ENCODE data around the gene MTNR1A.

Gene MTNR1A

GRCh38 chr4:186497043-186497442 is 58.3 kb downstream of the MTNR1A start:
- CTCF ChIA-PET: no interaction called here
- no peak for DNase-seq (ENCODE audit: extremely low spot score)
- TF ChIP-seq ZNF384 (IDR thresholded peaks at IDR 0.05) (no peak), BHLHE40 (IDR thresholded peaks at IDR 0.05; ENCODE audit: borderline replicate concordance) (no peak), CTBP1 (IDR thresholded peaks at IDR 0.05; ENCODE audit: borderline replicate concordance) (no peak)
- POLR2A ChIA-PET: no interaction called here

GRCh38 chr4:186494496-186494895 is 60.9 kb downstream of the MTNR1A start:
- ChIA-PET CTCF (no interaction called here), POLR2A (no interaction called here)
- no peak for DNase-seq (ENCODE audit: extremely low spot score)
- TF ChIP-seq ELF4 (IDR thresholded peaks at IDR 0.05): no peak

DNA sequence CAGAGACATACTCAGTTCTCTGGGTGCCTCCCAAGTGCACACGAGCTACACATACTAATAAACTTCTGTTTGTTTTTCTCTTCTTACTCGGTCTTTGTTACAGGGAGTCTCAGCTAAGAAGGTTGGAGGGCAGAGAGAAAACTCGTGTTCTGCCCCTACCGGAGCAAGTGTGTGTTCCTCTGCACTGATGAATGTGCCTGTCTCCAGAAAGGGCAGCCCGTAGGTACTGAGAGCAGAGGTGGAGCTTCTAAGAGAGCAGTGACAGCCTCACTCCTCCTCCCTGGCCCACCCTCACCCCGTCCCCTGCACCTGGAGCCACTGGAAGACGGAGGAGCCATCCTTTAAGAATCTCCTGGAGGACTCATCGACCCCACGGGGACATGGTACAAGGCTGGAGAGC is 67.6 kb downstream of the MTNR1A start:
- no peak for DNase-seq (ENCODE audit: extremely low spot score)
- ChIA-PET POLR2A (no interaction called here), CTCF (interaction anchor here (0.6 to 1.3 kb wide), 4 partner anchors 10 to 31 kb away, joined by 3 to 6 read pairs (median 4); no protein-coding TSS in a partner anchor)
- no peak for TF ChIP-seq BHLHE40 (IDR thresholded peaks at IDR 0.05; ENCODE audit: borderline replicate concordance)
- TF ChIP-seq PKNOX1 (IDR thresholded peaks at IDR 0.05): no peak
- no peak for TF ChIP-seq FOXM1 (IDR thresholded peaks at IDR 0.05; ENCODE audit: borderline replicate concordance)
- no peak for TF ChIP-seq HDGF (IDR thresholded peaks at IDR 0.05; ENCODE audit: borderline replicate concordance)
- no peak for TF ChIP-seq LEF1 (IDR thresholded peaks at IDR 0.05; ENCODE audit: borderline replicate concordance)
- TF ChIP-seq SP1 (IDR thresholded peaks at IDR 0.05): no peak
- no peak for TF ChIP-seq FOXA1 (IDR thresholded peaks at IDR 0.05)
- TF ChIP-seq CTBP1 (IDR thresholded peaks at IDR 0.05; ENCODE audit: borderline replicate concordance): no peak
- TF ChIP-seq ZNF384 (IDR thresholded peaks at IDR 0.05): no peak
- TF ChIP-seq L3MBTL2 (conservative IDR thresholded peaks at IDR 0.05): no peak
- no peak for TF ChIP-seq ELF4 (IDR thresholded peaks at IDR 0.05)
- TF ChIP-seq ARNT (IDR thresholded peaks at IDR 0.05): no peak
- no peak for TF ChIP-seq FOXK2 (IDR thresholded peaks at IDR 0.05)
- TF ChIP-seq SUZ12 (IDR thresholded peaks at IDR 0.05): no peak
- TF ChIP-seq NFRKB (IDR thresholded peaks at IDR 0.05): no peak
- TF ChIP-seq TARDBP (IDR thresholded peaks at IDR 0.05): no peak

GRCh38 chr4:186486172-186486571 is 69.2 kb downstream of the MTNR1A start:
- ChIA-PET POLR2A (no interaction called here), CTCF (no interaction called here)
- TF ChIP-seq HDGF (IDR thresholded peaks at IDR 0.05; ENCODE audit: borderline replicate concordance) (no peak), TARDBP (IDR thresholded peaks at IDR 0.05) (no peak), BHLHE40 (IDR thresholded peaks at IDR 0.05; ENCODE audit: borderline replicate concordance) (no peak), SP1 (IDR thresholded peaks at IDR 0.05) (no peak), PKNOX1 (IDR thresholded peaks at IDR 0.05) (no peak), ELF4 (IDR thresholded peaks at IDR 0.05) (no peak), L3MBTL2 (conservative IDR thresholded peaks at IDR 0.05) (no peak)
- no peak for DNase-seq (ENCODE audit: extremely low spot score)

- TF ChIP-seq NFRKB (IDR thresholded peaks at IDR 0.05) (no peak), ARNT (IDR thresholded peaks at IDR 0.05) (no peak), SP1 (IDR thresholded peaks at IDR 0.05) (no peak), LEF1 (IDR thresholded peaks at IDR 0.05; ENCODE audit: borderline replicate concordance) (no peak), ZNF384 (IDR thresholded peaks at IDR 0.05) (no peak), ELF4 (IDR thresholded peaks at IDR 0.05) (no peak), HDGF (IDR thresholded peaks at IDR 0.05; ENCODE audit: borderline replicate concordance) (no peak), BHLHE40 (IDR thresholded peaks at IDR 0.05; ENCODE audit: borderline replicate concordance) (no peak), SUZ12 (IDR thresholded peaks at IDR 0.05) (no peak), CTBP1 (IDR thresholded peaks at IDR 0.05; ENCODE audit: borderline replicate concordance) (no peak), FOXM1 (IDR thresholded peaks at IDR 0.05; ENCODE audit: borderline replicate concordance) (no peak), FOXA1 (IDR thresholded peaks at IDR 0.05) (no peak), FOXK2 (IDR thresholded peaks at IDR 0.05) (no peak), PKNOX1 (IDR thresholded peaks at IDR 0.05) (no peak), TARDBP (IDR thresholded peaks at IDR 0.05) (no peak), L3MBTL2 (conservative IDR thresholded peaks at IDR 0.05) (no peak)
- ChIA-PET POLR2A (no interaction called here), CTCF (no interaction called here)
- no peak for DNase-seq (ENCODE audit: extremely low spot score)
Observed at GRCh38 chr4:186485561-186486062, 69.8 kb downstream of the MTNR1A start.

DNA sequence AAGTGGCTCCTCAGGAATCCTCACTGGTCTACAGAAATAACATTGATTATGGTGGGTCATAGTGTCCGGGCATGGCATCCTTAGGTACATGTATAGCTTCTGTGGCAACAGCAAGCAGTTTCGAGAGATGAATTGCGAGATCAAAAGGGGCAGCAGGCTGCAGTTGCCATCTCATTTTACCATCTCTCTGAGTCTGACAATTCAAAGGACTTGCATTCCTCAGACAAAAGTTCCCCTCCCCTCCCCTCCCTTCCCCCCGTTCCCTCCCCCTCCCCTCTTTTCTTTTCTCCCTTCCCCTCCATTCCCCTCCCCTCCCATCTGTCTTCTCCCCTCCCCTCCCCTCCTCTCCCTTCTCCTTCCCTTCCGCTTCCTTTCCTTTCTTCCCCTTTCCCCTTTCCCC is 70.2 kb downstream of the MTNR1A start:
- TF ChIP-seq NFRKB (IDR thresholded peaks at IDR 0.05) (no peak), L3MBTL2 (conservative IDR thresholded peaks at IDR 0.05) (no peak), BHLHE40 (IDR thresholded peaks at IDR 0.05; ENCODE audit: borderline replicate concordance) (no peak), FOXM1 (IDR thresholded peaks at IDR 0.05; ENCODE audit: borderline replicate concordance) (no peak), ARNT (IDR thresholded peaks at IDR 0.05) (no peak), SP1 (IDR thresholded peaks at IDR 0.05) (no peak), HDGF (IDR thresholded peaks at IDR 0.05; ENCODE audit: borderline replicate concordance) (no peak), FOXK2 (IDR thresholded peaks at IDR 0.05) (no peak), CTBP1 (IDR thresholded peaks at IDR 0.05; ENCODE audit: borderline replicate concordance) (no peak), PKNOX1 (IDR thresholded peaks at IDR 0.05) (no peak), ZNF384 (IDR thresholded peaks at IDR 0.05) (no peak), FOXA1 (IDR thresholded peaks at IDR 0.05) (no peak), TARDBP (IDR thresholded peaks at IDR 0.05) (no peak), ELF4 (IDR thresholded peaks at IDR 0.05) (no peak)
- no peak for DNase-seq (ENCODE audit: extremely low spot score)
- POLR2A ChIA-PET: no interaction called here
- CTCF ChIA-PET: no interaction called here

Measured in HEK293T (cell line).